ENCODE results near the gene BCS1L. TPM values are rescaled to one million over a fixed set of nuclear protein-coding genes. Genes with fewer than 3 reads are reported as not detected.

BCS1L gene
- total RNA-seq, 4 donors from 2014 or later, result 14.8 to 38.8 (median 24.9) TPM

DNA sequence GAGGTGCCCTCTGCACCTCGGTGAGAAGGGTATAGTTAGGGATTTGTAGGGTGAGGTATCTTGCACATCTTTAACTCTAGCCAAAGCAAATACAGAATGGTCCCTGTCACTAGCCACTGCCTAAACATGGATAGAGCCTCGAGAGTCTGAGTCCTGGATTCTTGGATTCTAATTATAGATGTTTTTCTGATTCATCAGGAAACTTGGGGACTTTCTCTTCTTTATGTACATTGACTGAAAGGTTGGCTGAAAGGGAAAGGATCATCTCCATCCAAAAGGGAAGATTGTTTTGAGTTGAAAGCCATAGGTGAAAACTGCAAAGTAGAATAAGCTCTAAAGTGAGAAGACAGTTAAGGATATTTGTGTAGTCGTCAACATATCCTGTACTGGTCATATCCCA, 20.6 kb downstream of the BCS1L start:
- TF ChIP-seq, protein P1, sequence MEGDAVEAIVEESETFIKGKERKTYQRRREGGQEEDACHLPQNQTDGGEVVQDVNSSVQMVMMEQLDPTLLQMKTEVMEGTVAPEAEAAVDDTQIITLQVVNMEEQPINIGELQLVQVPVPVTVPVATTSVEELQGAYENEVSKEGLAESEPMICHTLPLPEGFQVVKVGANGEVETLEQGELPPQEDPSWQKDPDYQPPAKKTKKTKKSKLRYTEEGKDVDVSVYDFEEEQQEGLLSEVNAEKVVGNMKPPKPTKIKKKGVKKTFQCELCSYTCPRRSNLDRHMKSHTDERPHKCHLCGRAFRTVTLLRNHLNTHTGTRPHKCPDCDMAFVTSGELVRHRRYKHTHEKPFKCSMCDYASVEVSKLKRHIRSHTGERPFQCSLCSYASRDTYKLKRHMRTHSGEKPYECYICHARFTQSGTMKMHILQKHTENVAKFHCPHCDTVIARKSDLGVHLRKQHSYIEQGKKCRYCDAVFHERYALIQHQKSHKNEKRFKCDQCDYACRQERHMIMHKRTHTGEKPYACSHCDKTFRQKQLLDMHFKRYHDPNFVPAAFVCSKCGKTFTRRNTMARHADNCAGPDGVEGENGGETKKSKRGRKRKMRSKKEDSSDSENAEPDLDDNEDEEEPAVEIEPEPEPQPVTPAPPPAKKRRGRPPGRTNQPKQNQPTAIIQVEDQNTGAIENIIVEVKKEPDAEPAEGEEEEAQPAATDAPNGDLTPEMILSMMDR (IDR thresholded peaks at IDR 0.05; ENCODE audit: low read depth), result no peak

- TF ChIP-seq, protein P1 (IDR thresholded peaks at IDR 0.05; ENCODE audit: low read depth), result no peak
Observed at GRCh38 chr2:218691234-218691633, 31.8 kb downstream of the BCS1L start.

DNA sequence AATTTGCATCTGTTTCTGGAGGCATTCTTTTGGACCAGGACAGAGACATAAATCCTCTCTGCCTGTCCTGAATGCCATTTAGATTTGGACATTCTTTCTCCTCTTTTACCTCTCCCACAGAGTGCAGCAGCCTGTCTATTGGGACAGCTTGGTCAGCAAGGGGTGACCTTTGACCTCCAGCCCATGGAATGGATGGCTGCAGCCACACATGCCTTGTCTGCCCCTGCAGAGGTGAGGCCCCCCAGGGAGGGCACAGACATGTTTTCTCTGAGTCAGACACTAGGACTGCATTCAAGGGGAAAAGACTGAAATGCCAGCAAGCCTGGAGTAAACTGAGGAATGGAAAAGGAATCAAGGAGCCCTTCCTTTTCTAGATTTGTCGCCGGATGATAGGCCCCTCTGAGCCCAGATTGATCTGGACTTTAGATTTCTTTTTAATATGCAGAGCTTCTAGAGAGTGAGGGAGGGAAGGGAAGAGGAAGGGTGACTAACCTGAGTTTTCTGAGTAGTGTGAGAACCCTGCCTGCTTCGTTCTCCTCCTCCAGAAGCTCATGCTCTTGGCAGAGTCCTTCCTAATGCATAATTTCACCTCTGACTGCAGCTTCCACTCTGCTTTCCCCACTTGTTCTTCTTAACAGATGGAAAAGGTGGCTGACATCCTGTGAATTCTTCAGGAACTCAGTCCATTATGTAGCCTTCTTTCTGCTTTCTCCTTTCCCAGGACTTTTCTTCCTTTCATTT, 35.1 kb downstream of the BCS1L start:
- TF ChIP-seq, protein P1 (IDR thresholded peaks at IDR 0.05; ENCODE audit: low read depth), result no peak

DNA sequence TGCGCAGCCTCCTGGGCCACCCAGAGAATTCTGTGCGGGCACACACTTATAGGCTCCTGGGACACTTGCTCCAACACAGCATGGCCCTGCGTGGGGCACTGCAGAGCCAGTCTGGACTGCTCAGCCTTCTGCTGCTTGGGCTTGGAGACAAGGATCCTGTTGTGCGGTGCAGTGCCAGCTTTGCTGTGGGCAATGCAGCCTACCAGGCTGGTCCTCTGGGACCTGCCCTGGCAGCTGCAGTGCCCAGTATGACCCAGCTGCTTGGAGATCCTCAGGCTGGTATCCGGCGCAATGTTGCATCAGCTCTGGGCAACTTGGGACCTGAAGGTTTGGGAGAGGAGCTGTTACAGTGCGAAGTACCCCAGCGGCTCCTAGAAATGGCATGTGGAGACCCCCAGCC, 39.4 kb downstream of the BCS1L start:
- TF ChIP-seq, protein P1 (IDR thresholded peaks at IDR 0.05; ENCODE audit: low read depth), result no peak

- TF ChIP-seq, protein P1 (IDR thresholded peaks at IDR 0.05; ENCODE audit: low read depth), result no peak
Observed at GRCh38 chr2:218701806-218702205, 42.3 kb downstream of the BCS1L start.

- TF ChIP-seq, protein P1 (IDR thresholded peaks at IDR 0.05; ENCODE audit: low read depth), result no peak
Observed at GRCh38 chr2:218703341-218703740, 43.9 kb downstream of the BCS1L start.

GRCh38 chr2:218708086-218708485, 48.6 kb downstream of the BCS1L start:
- TF ChIP-seq, protein P1 (IDR thresholded peaks at IDR 0.05; ENCODE audit: low read depth), result no peak

Measured in subcutaneous adipose tissue (tissue), 4 donors.